Measurements from ENCODE around the gene ANXA7.
"Not testable (repeated sequence)": the region's sequence is repeated elsewhere in the genome, so short reads cannot be mapped to it uniquely, and the experiment has no call there.

ANXA7 gene

GRCh38 chr10:73406846-73407245 is 7.0 kb downstream of the ANXA7 start:
- DNase-seq: no peak

GRCh38 chr10:73405556-73405955 is 8.3 kb downstream of the ANXA7 start:
- DNase-seq: no peak

- DNase-seq: no peak
These were observed 9.2 kb downstream of the ANXA7 start for GRCh38 chr10:73404690-73405089.

- no peak for DNase-seq
These were observed 12.2 kb downstream of the ANXA7 start for GRCh38 chr10:73401636-73402035.

- no peak for DNase-seq
These were observed 14.8 kb downstream of the ANXA7 start for GRCh38 chr10:73399063-73399462.

- no peak for DNase-seq
These were observed 15.8 kb downstream of the ANXA7 start for GRCh38 chr10:73398024-73398423.

GRCh38 chr10:73394325-73394724 is 19.5 kb downstream of the ANXA7 start:
- DNase-seq: not testable (repeated sequence)

GRCh38 chr10:73388228-73388627 is 25.6 kb downstream of the ANXA7 start:
- DNase-seq: no peak

GRCh38 chr10:73386583-73386982 is 27.3 kb downstream of the ANXA7 start:
- no peak for DNase-seq

GRCh38 chr10:73379064-73379748 is 34.7 kb downstream of the ANXA7 start:
- DNase-seq: no peak

- no peak for DNase-seq
These were observed 37.2 kb downstream of the ANXA7 start for GRCh38 chr10:73376679-73377078.

- no peak for DNase-seq
These were observed 45.6 kb downstream of the ANXA7 start for GRCh38 chr10:73368238-73368637.

GRCh38 chr10:73366381-73367298 is 47.2 kb downstream of the ANXA7 start:
- DNase-seq: no peak

- DNase-seq: no peak
These were observed 48.9 kb downstream of the ANXA7 start for GRCh38 chr10:73364964-73365363.

- no peak for DNase-seq
These were observed 54.4 kb downstream of the ANXA7 start for GRCh38 chr10:73359492-73359891.

GRCh38 chr10:73358331-73359279 is 55.3 kb downstream of the ANXA7 start, which contains the start of gene CFAP70:
TSS of gene CFAP70 (minus strand) at chr10:73358864. CDS start at chr10:73354796, 4,068 bp downstream.
- peak; percentile 93 for DNase-seq

GRCh38 chr10:73357821-73358220 is 56.0 kb downstream of the ANXA7 start:
- no peak for DNase-seq

- DNase-seq: no peak
These were observed 56.7 kb downstream of the ANXA7 start for GRCh38 chr10:73357166-73357565.

GRCh38 chr10:73344269-73344668 is 69.6 kb downstream of the ANXA7 start:
- DNase-seq: no peak

- no peak for DNase-seq
These were observed 73.7 kb downstream of the ANXA7 start for GRCh38 chr10:73340121-73340520.

GRCh38 chr10:73339436-73339835 is 74.4 kb downstream of the ANXA7 start:
- no peak for DNase-seq

- no peak for DNase-seq
These were observed 75.0 kb downstream of the ANXA7 start for GRCh38 chr10:73338801-73339368.

- DNase-seq: no peak
These were observed 80.7 kb downstream of the ANXA7 start for GRCh38 chr10:73333202-73333601.

All from inflammatory macrophage treated with lipopolysaccharide for 4 hours (primary cell).